Measurements from ENCODE around the gene SGCA.

- TF ChIP-seq CTCF (IDR thresholded peaks at IDR 0.05) (no peak), POLR2A (IDR thresholded peaks at IDR 0.05) (no peak)
These were observed 20.8 kb upstream of the SGCA start for GRCh38 chr17:50144845-50145531.
